ENCODE measurements around the gene UBE2D3. TPM values are rescaled to one million over a fixed set of nuclear protein-coding genes. Genes with fewer than 3 reads are reported as not detected.

The UBE2D3 gene
- total RNA-seq, 4 donors from 2014 or later = 391 to 497 (median 418) TPM

- no peak overlapping the region for H3K4me3 ChIP-seq (ENCODE audit: low read depth, poor library complexity, severe bottlenecking)
- WGBS, 2 donors = 77 to 79% methylated on average over 14 of the region's 14 CpGs
- intact Hi-C loops (cut with DNase I; ENCODE audit: low total_unique reads) = no loop called here
These were observed 65.4 kb downstream of the UBE2D3 start for GRCh38 chr4:102761906-102762305.

DNA sequence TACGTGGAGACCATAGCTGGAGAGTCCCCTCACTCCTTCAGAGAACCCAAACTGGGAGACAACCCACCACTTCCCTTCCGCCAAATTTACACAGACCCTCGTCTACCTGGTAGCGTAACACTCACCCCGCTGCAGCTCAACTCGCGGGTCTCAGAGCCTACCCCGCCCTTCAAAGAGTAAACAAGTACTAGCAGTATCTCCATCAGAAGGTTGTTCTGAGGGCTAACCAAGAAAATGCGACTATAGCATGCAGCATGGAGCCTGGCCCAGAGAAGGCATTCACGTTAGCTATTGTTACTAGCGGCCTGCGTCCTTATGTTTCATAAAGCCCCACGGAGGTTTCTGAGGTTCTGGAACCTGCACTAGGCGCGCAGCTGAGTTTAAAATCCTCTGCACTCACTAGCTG is 66.1 kb downstream of the UBE2D3 start:
- no peak for DNase-seq (ENCODE audit: low spot score in 2 of 2)
- H3K4me3 ChIP-seq (ENCODE audit: low read depth, poor library complexity, severe bottlenecking) = peak overlapping the region; percentile 77
- intact Hi-C loops (cut with DNase I; ENCODE audit: low total_unique reads) = no loop called here
- 2 to 4% methylated on average over 15 of the region's 15 CpGs for WGBS, 2 donors
- TF ChIP-seq, protein P1, sequence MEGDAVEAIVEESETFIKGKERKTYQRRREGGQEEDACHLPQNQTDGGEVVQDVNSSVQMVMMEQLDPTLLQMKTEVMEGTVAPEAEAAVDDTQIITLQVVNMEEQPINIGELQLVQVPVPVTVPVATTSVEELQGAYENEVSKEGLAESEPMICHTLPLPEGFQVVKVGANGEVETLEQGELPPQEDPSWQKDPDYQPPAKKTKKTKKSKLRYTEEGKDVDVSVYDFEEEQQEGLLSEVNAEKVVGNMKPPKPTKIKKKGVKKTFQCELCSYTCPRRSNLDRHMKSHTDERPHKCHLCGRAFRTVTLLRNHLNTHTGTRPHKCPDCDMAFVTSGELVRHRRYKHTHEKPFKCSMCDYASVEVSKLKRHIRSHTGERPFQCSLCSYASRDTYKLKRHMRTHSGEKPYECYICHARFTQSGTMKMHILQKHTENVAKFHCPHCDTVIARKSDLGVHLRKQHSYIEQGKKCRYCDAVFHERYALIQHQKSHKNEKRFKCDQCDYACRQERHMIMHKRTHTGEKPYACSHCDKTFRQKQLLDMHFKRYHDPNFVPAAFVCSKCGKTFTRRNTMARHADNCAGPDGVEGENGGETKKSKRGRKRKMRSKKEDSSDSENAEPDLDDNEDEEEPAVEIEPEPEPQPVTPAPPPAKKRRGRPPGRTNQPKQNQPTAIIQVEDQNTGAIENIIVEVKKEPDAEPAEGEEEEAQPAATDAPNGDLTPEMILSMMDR (IDR thresholded peaks at IDR 0.05) = no peak
- no peak for TF ChIP-seq POLR2A (IDR thresholded peaks at IDR 0.05)

More at GRCh38 chr4:102761906-102762305, 65.4 kb downstream of the UBE2D3 start:
- TF ChIP-seq, protein P1 (IDR thresholded peaks at IDR 0.05) = no peak
- TF ChIP-seq POLR2A (IDR thresholded peaks at IDR 0.05) = no peak
- no peak for DNase-seq (ENCODE audit: low spot score in 2 of 2)

DNA sequence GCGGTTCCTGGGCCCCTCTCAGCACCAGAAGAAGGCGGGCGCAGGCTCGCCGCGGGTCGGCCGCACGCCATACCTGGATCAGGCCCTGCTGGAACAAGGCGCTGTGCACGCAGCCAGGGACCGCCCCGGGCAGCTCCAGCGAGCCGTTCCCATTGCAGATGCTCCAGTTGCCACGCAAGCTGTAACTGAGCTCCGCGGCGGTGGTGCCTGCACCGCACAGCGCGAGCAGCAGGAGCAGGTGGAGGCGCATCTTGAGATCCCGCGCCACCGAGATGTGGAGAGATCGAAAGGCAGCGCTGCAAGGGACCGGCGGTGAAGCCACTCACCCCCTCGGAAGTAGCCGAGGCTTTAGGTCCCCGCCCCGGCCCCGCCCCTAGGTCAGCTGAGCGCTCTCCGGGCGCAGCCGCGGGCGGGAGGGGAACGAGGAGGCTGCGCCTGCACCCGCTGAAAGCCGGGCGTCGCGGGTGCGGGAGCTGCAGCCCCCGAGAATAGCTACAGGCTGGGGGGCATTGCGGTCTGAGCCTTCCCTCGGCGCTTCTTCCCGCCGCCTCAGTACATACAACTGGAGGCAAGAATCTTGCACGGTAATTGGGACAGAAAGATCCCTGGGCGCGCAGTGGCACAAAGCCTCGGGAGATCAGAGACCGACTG is 66.6 kb downstream of the UBE2D3 start, which contains the start of gene MANBA:
MANBA (minus strand) TSS at position 324 of the 651 bp plus-strand sequence; CDS start at position 250, 74 bp downstream.
- DNase-seq (ENCODE audit: low spot score in 2 of 2) = peak; percentile 70 to 96
- peak within 1 kb of the TSS; percentile 77 for H3K4me3 ChIP-seq (ENCODE audit: low read depth, poor library complexity, severe bottlenecking)
- TF ChIP-seq, protein P1 (IDR thresholded peaks at IDR 0.05) = no peak
- no peak for TF ChIP-seq POLR2A (IDR thresholded peaks at IDR 0.05)
- 0 to 1% methylated on average over 18 to 43 of the region's 60 CpGs for WGBS, 2 donors
- intact Hi-C loops (cut with DNase I; ENCODE audit: low total_unique reads) = no loop called here

GRCh38 chr4:102759831-102760644 is 67.3 kb downstream of the UBE2D3 start:
- peak overlapping the region; percentile 77 for H3K4me3 ChIP-seq (ENCODE audit: low read depth, poor library complexity, severe bottlenecking)
- DNase-seq (ENCODE audit: low spot score in 2 of 2) = peak in 1 of 2 donors; percentile 61
- intact Hi-C loops (cut with DNase I; ENCODE audit: low total_unique reads) = no loop called here
- no peak for TF ChIP-seq POLR2A (IDR thresholded peaks at IDR 0.05)
- TF ChIP-seq, protein P1 (IDR thresholded peaks at IDR 0.05) = no peak
- WGBS, 2 donors = 1 to 3% methylated on average over 25 of the region's 25 CpGs

GRCh38 chr4:102758241-102759160 is 68.8 kb downstream of the UBE2D3 start:
- 85 to 88% methylated on average over 11 of the region's 11 CpGs for WGBS, 2 donors
- intact Hi-C loops (cut with DNase I; ENCODE audit: low total_unique reads) = no loop called here
- no peak for TF ChIP-seq POLR2A (IDR thresholded peaks at IDR 0.05)
- TF ChIP-seq, protein P1 (IDR thresholded peaks at IDR 0.05) = no peak

More at GRCh38 chr4:102758241-102759160, 68.8 kb downstream of the UBE2D3 start:
- no peak overlapping the region for H3K4me3 ChIP-seq (ENCODE audit: low read depth, poor library complexity, severe bottlenecking)
- no peak for DNase-seq (ENCODE audit: low spot score in 2 of 2)
